Peyer's patch (tissue), 4 donors: Measurements from ENCODE around the gene TNS3.
A peak's percentile ranks its signal among the peaks of the same experiment; 100 is the strongest.

Experiments used
- CTCF ChIP-seq, 6 experiments: fragments of 450-650 bp in 4 of 6; fragments of 200-600 bp in 2 of 6; sonication (generic) in 1 of 6; IDR thresholded peaks; one replicate each; pipeline ENCODE4 v1.5.1; 2017 to 2019; ENCODE audit warnings: antibody characterized with exemption in 6 of 6, mild to moderate bottlenecking in 3 of 6, moderate library complexity in 1 of 6
- POLR2A ChIP-seq, 2 donors: fragments of 450-650 bp; IDR thresholded peaks; one replicate each; pipeline ENCODE4 v1.5.1; 2017; ENCODE audit warnings: antibody characterized with exemption in 2 of 2, mild to moderate bottlenecking in 2 of 2, moderate library complexity in 2 of 2

DNA sequence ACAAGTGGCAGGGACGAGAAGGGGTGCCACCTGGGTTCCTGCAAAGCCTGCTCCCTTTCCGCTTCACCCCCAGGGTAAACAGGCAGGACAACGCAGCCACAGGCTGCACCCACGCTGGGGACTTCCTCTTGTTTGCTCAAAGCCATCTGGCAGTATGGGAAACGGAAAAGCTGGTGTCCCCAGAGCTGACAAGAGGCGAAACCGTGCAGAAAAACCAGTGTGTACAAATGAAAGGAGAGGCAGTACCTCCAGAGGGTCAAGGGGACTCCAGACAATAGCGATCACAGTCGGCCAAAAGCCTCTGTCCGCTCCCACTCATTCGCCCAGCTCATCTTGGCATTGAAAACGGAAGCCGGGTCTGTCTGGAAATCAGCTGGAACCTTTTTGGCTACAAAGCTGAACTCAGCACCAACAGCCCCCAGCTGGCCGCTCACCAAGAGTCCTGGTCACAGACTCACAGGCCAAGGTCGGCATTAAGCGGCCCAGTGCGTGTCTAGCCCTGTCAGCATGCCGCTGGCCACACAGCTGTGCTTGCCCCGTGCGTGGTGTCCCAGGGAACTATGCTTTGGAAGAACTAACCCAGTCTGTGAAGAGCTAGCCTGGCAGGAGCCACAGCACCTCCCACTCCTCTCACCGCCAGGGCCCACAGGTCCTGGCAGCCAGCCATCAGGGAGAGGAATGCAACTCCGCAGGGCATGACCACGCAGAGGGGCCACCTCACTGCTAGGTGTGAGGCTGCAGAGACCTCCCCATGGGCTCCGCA lies 10.4 kb downstream of the TNS3 start:
- TF ChIP-seq CTCF (IDR thresholded peaks at IDR 0.05) (peak in 1 of 6 experiments; percentile 11), POLR2A (IDR thresholded peaks at IDR 0.05) (no peak)
